NCI-H526 treated with DMSO at 0.1 percent for 48 hours (cell line): ENCODE results near the gene SFXN5.

Experiments
- DNase-seq: peaks from one replicate; lab custom pipeline; 2025; lab: John Stamatoyannopoulos, UW

SFXN5 gene

GRCh38 chr2:72994282-72994990 is 77.1 kb downstream of the SFXN5 start:
- DNase-seq, result no peak

GRCh38 chr2:72993933-72994280 is 77.6 kb downstream of the SFXN5 start:
- DNase-seq, result no peak

- DNase-seq, result peak; percentile 6
Observed at GRCh38 chr2:72993147-72993932, 78.2 kb downstream of the SFXN5 start.

- DNase-seq, result no peak
Observed at GRCh38 chr2:72992734-72993102, 78.8 kb downstream of the SFXN5 start.

GRCh38 chr2:72991980-72992733 is 79.4 kb downstream of the SFXN5 start:
- DNase-seq, result no peak

GRCh38 chr2:72991439-72991725 is 80.1 kb downstream of the SFXN5 start:
- DNase-seq, result no peak

- DNase-seq, result no peak
Observed at GRCh38 chr2:72990695-72991438, 80.6 kb downstream of the SFXN5 start.

- DNase-seq, result no peak
Observed at GRCh38 chr2:72989770-72990556, 81.5 kb downstream of the SFXN5 start.

- DNase-seq, result no peak
Observed at GRCh38 chr2:72988726-72989273, 82.7 kb downstream of the SFXN5 start.

- DNase-seq, result no peak
Observed at GRCh38 chr2:72988041-72988440, 83.5 kb downstream of the SFXN5 start.

GRCh38 chr2:72985891-72986683 is 85.4 kb downstream of the SFXN5 start:
- no peak for DNase-seq

- DNase-seq, result no peak
Observed at GRCh38 chr2:72985136-72985535, 86.4 kb downstream of the SFXN5 start.

- no peak for DNase-seq
Observed at GRCh38 chr2:72984172-72984671, 87.3 kb downstream of the SFXN5 start.

- no peak for DNase-seq
Observed at GRCh38 chr2:72983500-72984161, 87.9 kb downstream of the SFXN5 start.

- DNase-seq, result no peak
Observed at GRCh38 chr2:72982781-72983499, 88.6 kb downstream of the SFXN5 start.

GRCh38 chr2:72982219-72982618 is 89.3 kb downstream of the SFXN5 start:
- no peak for DNase-seq

GRCh38 chr2:72981536-72981935 is 90.0 kb downstream of the SFXN5 start:
- no peak for DNase-seq

GRCh38 chr2:72980535-72981217 is 90.8 kb downstream of the SFXN5 start:
- DNase-seq, result no peak
